GM12865 (cell line): Measurements from ENCODE around the gene LARGE1.

Experiments
- DNase-seq: peaks from one replicate; pipeline ENCODE4 v3.0.0; 2010; ENCODE audit warnings: low read depth
- H3K4me3 ChIP-seq: 2 replicates; pipeline ENCODE4 v1.5.1; 2011; ENCODE audit warnings: mild to moderate bottlenecking, low read depth, low read length, control low read depth
- CTCF ChIP-seq: IDR thresholded peaks from 2 replicates; pipeline ENCODE4 v1.5.1; 2011; ENCODE audit warnings: low read length, control low read depth, low read depth, inconsistent platforms; ENCODE audit not compliant: insufficient read depth; ENCODE audit errors: missing control alignments

Gene LARGE1

GRCh38 chr22:33272871-33273270 lies 647.4 kb downstream of the LARGE1 start:
- no peak for TF ChIP-seq CTCF
- peak; percentile 61 for DNase-seq

DNA sequence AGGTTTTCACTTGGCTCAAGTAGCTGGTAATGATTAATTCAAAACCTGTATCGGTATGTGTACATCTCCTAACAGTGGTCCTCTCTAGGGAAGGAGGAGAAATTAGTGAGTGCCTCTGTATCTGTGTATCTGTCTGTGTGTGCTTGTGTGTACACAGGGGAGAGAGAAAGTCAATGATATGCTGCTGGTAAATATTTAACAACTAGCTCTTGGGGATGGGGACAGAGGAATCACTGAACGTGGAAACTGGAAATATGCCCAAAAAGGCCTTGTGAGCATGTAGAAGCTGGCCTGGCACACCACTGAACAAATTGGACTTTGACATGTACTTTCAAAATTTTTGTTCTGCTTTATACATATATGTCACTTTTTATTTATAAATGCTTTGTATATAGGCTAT lies 648.1 kb downstream of the LARGE1 start:
- DNase-seq, result no peak
- H3K4me3 ChIP-seq, result no peak overlapping the region
- TF ChIP-seq CTCF, result no peak

More at GRCh38 chr22:33272871-33273270, 647.4 kb downstream of the LARGE1 start:
- H3K4me3 ChIP-seq, result no peak overlapping the region

DNA sequence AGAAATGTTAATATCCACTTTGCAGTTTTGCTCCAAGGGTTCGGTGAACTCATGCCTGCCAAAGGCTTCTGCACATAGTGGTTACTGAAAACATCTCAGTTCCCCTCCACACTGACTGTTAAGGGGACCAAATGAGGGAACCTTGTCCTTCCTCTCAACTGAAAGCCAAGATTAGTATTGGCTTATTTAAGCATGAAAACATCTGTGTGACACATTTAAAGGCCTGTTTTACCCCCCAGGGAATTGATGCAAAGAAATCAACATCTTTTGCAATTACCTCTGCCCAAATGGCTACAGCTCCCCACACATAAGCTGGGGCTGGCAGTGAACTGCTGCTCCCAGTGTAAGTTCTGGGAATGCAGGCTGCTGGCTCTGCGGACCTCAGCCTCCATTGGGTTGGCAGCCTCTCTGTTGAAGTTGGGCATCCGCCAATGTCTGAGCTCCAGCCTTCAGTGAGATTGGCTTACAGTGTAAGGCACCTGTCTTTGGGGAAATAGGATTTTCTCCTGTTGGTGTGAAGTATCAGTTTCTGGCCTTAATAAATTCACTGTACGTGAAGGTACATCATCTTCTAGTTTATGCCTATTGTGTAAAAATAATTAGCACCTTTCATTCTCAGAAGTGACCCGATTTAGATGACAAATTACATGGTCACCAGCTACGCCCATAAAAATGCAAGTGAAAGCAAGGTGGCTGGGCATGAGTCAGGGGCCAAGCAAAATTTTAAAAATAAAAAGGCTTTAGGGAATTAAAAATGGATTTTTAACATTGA lies 648.7 kb downstream of the LARGE1 start:
- no peak for TF ChIP-seq CTCF
- DNase-seq, result peak; percentile 87
- H3K4me3 ChIP-seq, result no peak overlapping the region

GRCh38 chr22:33270596-33270995 lies 649.7 kb downstream of the LARGE1 start:
- no peak for TF ChIP-seq CTCF
- no peak for DNase-seq
- no peak overlapping the region for H3K4me3 ChIP-seq

DNA sequence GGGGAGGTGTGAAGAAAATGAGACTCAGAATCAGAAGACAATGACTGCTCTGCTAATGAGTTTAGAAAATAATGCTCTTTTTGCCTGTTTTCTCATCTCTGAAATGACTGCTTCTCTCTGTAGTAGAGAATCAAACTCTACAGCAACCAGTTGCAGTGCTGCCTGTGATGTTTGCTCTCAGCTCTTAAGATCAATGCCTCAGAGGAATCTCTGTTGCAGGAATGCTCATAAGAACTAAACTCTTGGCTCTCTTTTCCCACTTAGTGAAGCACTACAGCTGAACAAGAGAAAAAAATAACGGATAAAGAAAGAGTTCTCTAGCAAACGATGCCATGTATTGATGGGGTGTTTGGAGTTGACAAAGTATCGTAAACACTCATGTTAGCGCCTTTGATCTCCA lies 658.6 kb downstream of the LARGE1 start:
- TF ChIP-seq CTCF, result no peak
- no peak overlapping the region for H3K4me3 ChIP-seq
- DNase-seq, result no peak

DNA sequence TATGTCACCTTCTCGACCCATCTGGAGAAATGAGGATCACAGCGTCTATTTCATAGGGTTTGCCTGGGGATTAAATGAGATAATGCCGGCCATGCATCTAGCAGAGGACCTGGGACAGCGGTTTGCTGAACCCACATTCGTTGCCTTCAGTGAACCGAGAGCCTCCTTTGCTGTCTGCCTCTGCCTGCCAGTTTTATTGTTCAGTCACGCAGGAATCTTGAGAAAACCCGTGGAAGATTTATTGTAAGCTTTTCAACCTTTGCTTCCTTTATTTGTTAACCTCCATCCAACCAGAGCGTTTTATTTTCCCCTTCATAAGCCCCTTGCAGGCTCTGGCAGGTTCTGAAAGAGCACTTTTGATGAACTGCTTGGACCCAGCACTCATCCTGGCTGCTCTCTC lies 659.8 kb downstream of the LARGE1 start:
- no peak for TF ChIP-seq CTCF
- H3K4me3 ChIP-seq, result no peak overlapping the region
- DNase-seq, result no peak

GRCh38 chr22:33255791-33256190 lies 664.5 kb downstream of the LARGE1 start:
- TF ChIP-seq CTCF, result no peak
- no peak overlapping the region for H3K4me3 ChIP-seq
- DNase-seq, result no peak
